Mucosa of descending colon (tissue), 3 donors: ENCODE data around the gene BIRC6. TPM values are rescaled to one million over a fixed set of nuclear protein-coding genes. Genes with fewer than 3 reads are reported as not detected.

Source experiments
- ATAC-seq: fragments of 200-7000 bp; cut with Tn5 transposase; one replicate; pipeline ENCODE4 v1.9.1; 2020; ENCODE audit warnings: mild to moderate bottlenecking, moderate library complexity
- DNase-seq, 3 donors: peaks; one replicate each; pipeline ENCODE4 v3.0.0-alpha.2; 2020
- H3K36me3 ChIP-seq: fragments of 200-600 bp; one replicate; pipeline ENCODE4 v1.8.0; 2021; ENCODE audit warnings: low read depth, mild to moderate bottlenecking
- H3K4me1 ChIP-seq: fragments of 200-600 bp; one replicate; pipeline ENCODE4 v1.8.0; 2021; ENCODE audit warnings: low read depth, mild to moderate bottlenecking
- H3K4me3 ChIP-seq: fragments of 200-600 bp; one replicate; pipeline ENCODE4 v1.8.0; 2021; ENCODE audit warnings: mild to moderate bottlenecking
- H3K9me3 ChIP-seq: fragments of 200-600 bp; one replicate; pipeline ENCODE4 v1.8.0; 2021; ENCODE audit warnings: mild to moderate bottlenecking
- CTCF ChIP-seq: fragments of 200-600 bp; IDR thresholded peaks from one replicate; pipeline ENCODE4 v1.8.0; 2022; ENCODE audit warnings: antibody characterized with exemption, mild to moderate bottlenecking
- intact Hi-C, 2 donors: fragments of 100-400 bp; cut with DNase I in 1 of 2; cut with micrococcal nuclease in 1 of 2; formaldehyde crosslinking; loops; one replicate each; pipeline versions ENCODE4 v1.11.0 to v1.11.1; 2022; cut with DNase I, micrococcal nuclease
- total RNA-seq, 3 donors: library from RNA; stranded (reverse); fragmentation: NEBNext Ultra II Directional in 2 of 3; extraction: Animal tissue kit (Norgen Biotek cat#: 25700) in 2 of 3; gene quantifications; one replicate each; pipeline versions ENCODE4 v1.2.1 to v1.2.4, GENCODE V29; 2021 to 2023
- donor health status: DM: no; HTN: no; CAD: no; lungs with moderate emphysema.
- donor health status: DM: no; HTN: no; CAD: no.
- donor health status: DM: no; HTN: yes; CAD: no.

BIRC6 gene
- total RNA-seq, 3 donors from 2014 or later, result 102 to 136 (median 112) TPM

GRCh38 chr2:32386739-32387138, 29.9 kb downstream of the BIRC6 start:
- no peak for TF ChIP-seq CTCF
- no peaks in the 10 kb centered on the region for H3K4me1 ChIP-seq
- no peaks in the 10 kb centered on the region for H3K36me3 ChIP-seq
- intact Hi-C loops, result no loop called here
- ATAC-seq (no peak), DNase-seq (no peak)
- no peak overlapping the region for H3K4me3 ChIP-seq
- no peaks in the 10 kb centered on the region for H3K9me3 ChIP-seq

- ATAC-seq (no peak), DNase-seq (no peak)
- TF ChIP-seq CTCF, result no peak
- H3K4me3 ChIP-seq, result no peak overlapping the region
- no peaks in the 10 kb centered on the region for H3K9me3 ChIP-seq
- intact Hi-C loops, result no loop called here
- H3K4me1 ChIP-seq, result no peaks in the 10 kb centered on the region
- peaks cover 7% of the 10 kb centered on the region for H3K36me3 ChIP-seq
These were observed 42.4 kb downstream of the BIRC6 start for GRCh38 chr2:32399221-32399620.

GRCh38 chr2:32402091-32402490, 45.3 kb downstream of the BIRC6 start:
- H3K4me1 ChIP-seq, result no peaks in the 10 kb centered on the region
- DNase-seq, result no peak
- H3K9me3 ChIP-seq, result no peaks in the 10 kb centered on the region
- TF ChIP-seq CTCF, result no peak
- H3K36me3 ChIP-seq, result no peaks in the 10 kb centered on the region
- no peak for ATAC-seq
- no peak overlapping the region for H3K4me3 ChIP-seq
- intact Hi-C loops, result no loop called here

GRCh38 chr2:32403782-32404181, 47.0 kb downstream of the BIRC6 start:
- H3K36me3 ChIP-seq, result no peaks in the 10 kb centered on the region
- ATAC-seq (no peak), DNase-seq (no peak)
- intact Hi-C loops, result no loop called here
- H3K4me1 ChIP-seq, result no peaks in the 10 kb centered on the region
- H3K4me3 ChIP-seq, result no peak overlapping the region
- no peaks in the 10 kb centered on the region for H3K9me3 ChIP-seq
- TF ChIP-seq CTCF, result no peak

- no peak overlapping the region for H3K4me3 ChIP-seq
- TF ChIP-seq CTCF, result no peak
- no peak for DNase-seq
- no peak for ATAC-seq
- H3K9me3 ChIP-seq, result no peaks in the 10 kb centered on the region
- no peaks in the 10 kb centered on the region for H3K4me1 ChIP-seq
- intact Hi-C loops, result no loop called here
- H3K36me3 ChIP-seq, result no peaks in the 10 kb centered on the region
These were observed 47.9 kb downstream of the BIRC6 start for GRCh38 chr2:32404691-32405090.

GRCh38 chr2:32416519-32416918, 59.7 kb downstream of the BIRC6 start:
- DNase-seq (no peak), ATAC-seq (no peak)
- Histone ChIP-seq H3K36me3 (peaks cover 5% of the 10 kb centered on the region), H3K4me1 (no peaks in the 10 kb centered on the region), H3K9me3 (no peaks in the 10 kb centered on the region), H3K4me3 (no peak overlapping the region)
- intact Hi-C loops, result no loop called here
- TF ChIP-seq CTCF, result no peak
